H1 (cell line): Measurements from ENCODE around the gene GRAMD1C. TPM values are rescaled to one million over a fixed set of nuclear protein-coding genes. Genes with fewer than 3 reads are reported as not detected.

ENCODE experiments used
- CTCF ChIA-PET: fragments of 300-600 bp; sonication (Branson Sonifier 250); formaldehyde crosslinking; loops from one replicate; lab custom pipeline; 2021; ENCODE audit not compliant: partially characterized antibody; lab: Charles Lee
- POLR2A ChIA-PET: fragments of 300-600 bp; sonication (Branson Sonifier 250); formaldehyde crosslinking; loops from one replicate; lab custom pipeline; 2021; ENCODE audit warnings: inconsistent platforms; ENCODE audit not compliant: partially characterized antibody; lab: Charles Lee
- DNase-seq, 2 experiments: peaks; one replicate each; pipeline versions ENCODE4 v3.0.0 to v3.0.0-alpha.2; 2010 to 2022; ENCODE audit warnings: low spot score in 2 of 2, low read depth in 1 of 2, mixed read lengths in 1 of 2
- FAIRE-seq: peaks from 2 replicates; lab custom pipeline; 2011; peaks lifted over from hg19 to GRCh38; lab: Jason Lieb, UNC
- H2AFZ ChIP-seq: 2 replicates; pipeline ENCODE4 v1.8.1; 2012; ENCODE audit warnings: low read length, inconsistent platforms
- H2AK5ac ChIP-seq: 2 replicates; pipeline ENCODE4 v1.6.1; 2013; ENCODE audit warnings: low read depth, low read length
- H2BK120ac ChIP-seq: replicated peaks from 2 replicates; pipeline ENCODE3; 2013; ENCODE audit warnings: low read depth, low read length, inconsistent platforms
- H2BK12ac ChIP-seq: 2 replicates; pipeline ENCODE4 v1.6.1; 2013; ENCODE audit warnings: low read depth, low read length
- H2BK15ac ChIP-seq: 2 replicates; pipeline ENCODE4 v1.6.1; 2013; ENCODE audit warnings: low read length
- H2BK20ac ChIP-seq: 2 replicates; pipeline ENCODE4 v1.6.1; 2013; ENCODE audit warnings: low read length
- H2BK5ac ChIP-seq: 2 replicates; pipeline ENCODE4 v1.6.1; 2013; ENCODE audit warnings: low read depth, low read length
- H3K14ac ChIP-seq: 2 replicates; pipeline ENCODE4 v1.6.1; 2013; ENCODE audit warnings: inconsistent platforms; ENCODE audit not compliant: insufficient read length
- H3K18ac ChIP-seq: 2 replicates; pipeline ENCODE4 v1.6.1; 2013; ENCODE audit warnings: low read length; ENCODE audit errors: extremely low read depth
- H3K23ac ChIP-seq: 2 replicates; pipeline ENCODE4 v1.6.1; 2013; ENCODE audit warnings: inconsistent platforms; ENCODE audit not compliant: insufficient read length
- H3K23me2 ChIP-seq: 2 replicates; pipeline ENCODE4 v1.6.1; 2013; ENCODE audit warnings: low read depth, low read length
- H3K27ac ChIP-seq: 2 replicates; pipeline ENCODE4 v1.6.1; 2011; ENCODE audit warnings: low read depth, low read length, inconsistent platforms
- H3K27me3 ChIP-seq, 4 experiments: replicated peaks in 1 of 4; 1 replicate in 1 of 4; 2 replicates in 3 of 4; pipeline versions ENCODE4 v1.6.1 to v1.8.1; 2011 to 2013; ENCODE audit warnings: low read length in 3 of 4, mild to moderate bottlenecking in 3 of 4, inconsistent platforms in 2 of 4, mixed read lengths in 2 of 4, moderate library complexity in 1 of 4; ENCODE audit not compliant: control insufficient read depth in 3 of 4, insufficient read depth in 3 of 4; ENCODE audit errors: extremely low read depth in 1 of 4
- H3K36me3 ChIP-seq, 4 experiments: 2 replicates each; pipeline versions ENCODE4 v1.6.1 to v1.8.1; 2011 to 2013; ENCODE audit warnings: mild to moderate bottlenecking in 4 of 4, low read length in 3 of 4, moderate library complexity in 2 of 4, control low read depth in 1 of 4, inconsistent platforms in 1 of 4; ENCODE audit not compliant: insufficient read depth in 4 of 4, control insufficient read depth in 2 of 4
- H3K4ac ChIP-seq: replicated peaks from 2 replicates; pipeline ENCODE3; 2013; ENCODE audit warnings: low read length, low read depth, mixed read lengths, inconsistent platforms; ENCODE audit not compliant: insufficient read length
- H3K4me1 ChIP-seq, 4 experiments: replicated peaks in 1 of 4; 1 replicate in 1 of 4; 2 replicates in 3 of 4; pipeline versions ENCODE4 v1.6.1 to v1.8.1; 2011 to 2013; ENCODE audit warnings: low read length in 3 of 4, inconsistent platforms in 2 of 4, mixed read lengths in 1 of 4; ENCODE audit not compliant: insufficient read depth in 4 of 4, control insufficient read depth in 3 of 4
- H3K4me2 ChIP-seq, 2 experiments: 2 replicates each; pipeline versions ENCODE4 v1.6.1 to v1.8.1; 2011 to 2013; ENCODE audit warnings: low read depth in 2 of 2, low read length in 2 of 2, control low read depth in 1 of 2, inconsistent platforms in 1 of 2, mild to moderate bottlenecking in 1 of 2; ENCODE audit not compliant: insufficient read depth in 1 of 2
- H3K4me3 ChIP-seq, 4 experiments: fragments of 200-600, 300-600 bp in 1 of 4; sonication (generic), shearing (Covaris generic), sonication (Bioruptor Twin) in 1 of 4; 2 replicates each; pipeline versions ENCODE4 v1.5.1 to v1.8.1; 2011 to 2016; ENCODE audit warnings: low read length in 4 of 4, low read depth in 3 of 4, control low read depth in 2 of 4, inconsistent platforms in 2 of 4, mild to moderate bottlenecking in 2 of 4, mixed read lengths in 1 of 4, moderate library complexity in 1 of 4; ENCODE audit not compliant: insufficient read depth in 2 of 4; ENCODE audit errors: extremely low read depth in 1 of 4
- H3K56ac ChIP-seq: replicated peaks from 2 replicates; pipeline ENCODE3; 2013; ENCODE audit warnings: low read depth, mild to moderate bottlenecking, mixed read lengths, low read length, inconsistent platforms; ENCODE audit not compliant: insufficient read length
- H3K79me1 ChIP-seq: 2 replicates; pipeline ENCODE4 v1.6.1; 2013; ENCODE audit warnings: low read depth, low read length, control low read depth
- H3K79me2 ChIP-seq, 2 experiments: 2 replicates each; pipeline versions ENCODE4 v1.6.1 to v1.8.1; 2012 to 2013; ENCODE audit warnings: low read length in 2 of 2, mild to moderate bottlenecking in 2 of 2, inconsistent platforms in 1 of 2; ENCODE audit not compliant: insufficient read depth in 2 of 2, control insufficient read depth in 1 of 2
- H3K9ac ChIP-seq, 4 experiments: replicated peaks in 1 of 4; 1 replicate in 1 of 4; 2 replicates in 3 of 4; pipeline versions ENCODE4 v1.6.1 to v1.8.1; 2011 to 2013; ENCODE audit warnings: low read depth in 3 of 4, low read length in 3 of 4, control low read depth in 2 of 4, mild to moderate bottlenecking in 2 of 4, moderate library complexity in 2 of 4, inconsistent platforms in 1 of 4; ENCODE audit errors: extremely low read depth in 1 of 4
- H3K9me3 ChIP-seq, 2 experiments: 2 replicates each; pipeline versions ENCODE4 v1.6.1 to v1.8.1; 2012 to 2013; ENCODE audit warnings: mild to moderate bottlenecking in 2 of 2, moderate library complexity in 2 of 2, control low read depth in 1 of 2, inconsistent platforms in 1 of 2, low read depth in 1 of 2, low read length in 1 of 2, mixed read lengths in 1 of 2; ENCODE audit not compliant: insufficient read depth in 2 of 2
- H4K20me1 ChIP-seq, 2 experiments: replicated peaks in 1 of 2; 2 replicates each; pipeline versions ENCODE3 to v1.8.1; 2011 to 2013; ENCODE audit warnings: inconsistent platforms in 2 of 2, low read length in 2 of 2, mild to moderate bottlenecking in 1 of 2; ENCODE audit not compliant: insufficient read depth in 2 of 2, control insufficient read depth in 1 of 2
- H4K5ac ChIP-seq: 2 replicates; pipeline ENCODE4 v1.6.1; 2013; ENCODE audit warnings: low read length, low read depth, mixed read lengths, inconsistent platforms; ENCODE audit not compliant: insufficient read length
- H4K8ac ChIP-seq: 2 replicates; pipeline ENCODE4 v1.8.0; 2013; ENCODE audit warnings: mild to moderate bottlenecking, moderate library complexity, low read length, inconsistent platforms; ENCODE audit not compliant: insufficient read depth; ENCODE audit errors: extremely low read depth
- H4K91ac ChIP-seq: replicated peaks from 2 replicates; pipeline ENCODE3; 2013; ENCODE audit warnings: low read length, mixed read lengths, inconsistent platforms; ENCODE audit not compliant: insufficient read length
- ATF2 ChIP-seq: IDR thresholded peaks from 2 replicates; pipeline ENCODE4 v1.6.1; 2012; ENCODE audit warnings: low read length, inconsistent platforms
- BRCA1 ChIP-seq: IDR thresholded peaks from 2 replicates; pipeline ENCODE4 v1.6.1; 2012; ENCODE audit warnings: low read depth, low read length, improper control_type of control experiment
- CREB1 ChIP-seq: IDR thresholded peaks from 2 replicates; pipeline ENCODE4 v1.6.1; 2012; ENCODE audit warnings: inconsistent platforms
- EP300 ChIP-seq, 2 experiments: IDR thresholded peaks; 1 replicate in 1 of 2; 2 replicates in 1 of 2; pipeline ENCODE4 v1.6.1; 2011 to 2012; ENCODE audit warnings: low read depth in 2 of 2, low read length in 2 of 2, mild to moderate bottlenecking in 2 of 2, borderline replicate concordance in 1 of 2, inconsistent platforms in 1 of 2, moderate library complexity in 1 of 2
- GTF2F1 ChIP-seq: IDR thresholded peaks from 2 replicates; pipeline ENCODE4 v1.6.1; 2012; ENCODE audit warnings: low read depth, low read length, improper control_type of control experiment, borderline replicate concordance
- JUN ChIP-seq: IDR thresholded peaks from 2 replicates; pipeline ENCODE4 v1.6.1; 2011; ENCODE audit warnings: low read depth, mild to moderate bottlenecking, improper control_type of control experiment, low read length
- KDM4A ChIP-seq: IDR thresholded peaks from one replicate; pipeline ENCODE4 v1.7.1; 2012; ENCODE audit warnings: low read depth, mild to moderate bottlenecking, moderate library complexity, low read length, inconsistent platforms; ENCODE audit not compliant: severe bottlenecking
- POLR2A ChIP-seq, 2 experiments: IDR thresholded peaks; 1 replicate in 1 of 2; 2 replicates in 1 of 2; pipeline ENCODE4 v1.6.1; 2011; ENCODE audit warnings: low read depth in 2 of 2, low read length in 2 of 2, mild to moderate bottlenecking in 2 of 2; ENCODE audit errors: control extremely low read depth in 1 of 2
- POU5F1 ChIP-seq: IDR thresholded peaks from 2 replicates; pipeline ENCODE4 v1.6.1; 2011; ENCODE audit warnings: low read depth, mild to moderate bottlenecking, low read length, moderate library complexity
- RNF2 ChIP-seq: fragments of 200-900, 300-1000 bp; sonication (generic); IDR thresholded peaks from 2 replicates; pipeline ENCODE4 v1.7.1; 2016; ENCODE audit warnings: borderline replicate concordance, low read depth, mild to moderate bottlenecking, antibody characterized with exemption, low read length; ENCODE audit not compliant: poor library complexity, severe bottlenecking; ENCODE audit errors: missing control alignments
- RXRA ChIP-seq: IDR thresholded peaks from 2 replicates; pipeline ENCODE4 v1.6.1; 2011; ENCODE audit warnings: low read depth, mild to moderate bottlenecking, low read length, moderate library complexity; ENCODE audit not compliant: insufficient read depth
- TEAD4 ChIP-seq: IDR thresholded peaks from 2 replicates; pipeline ENCODE4 v1.6.1; 2012; ENCODE audit warnings: low read depth, low read length, inconsistent platforms, mixed read lengths
- ZNF274 ChIP-seq: IDR thresholded peaks from 2 replicates; pipeline ENCODE4 v1.7.0; 2012; ENCODE audit warnings: low read length, borderline replicate concordance; ENCODE audit errors: extremely low read depth
- WGBS, 2 experiments: shearing (Covaris generic) in 1 of 2; methylation state at CpG; one replicate each; pipeline versions ENCODE4 v1.1.6 to v1.1.7; 2013 to 2015; ENCODE audit warnings: low lambda C conversion rate in 2 of 2, mixed read lengths in 2 of 2, inconsistent platforms in 1 of 2, low coverage in 1 of 2, missing lambda C conversion rate in 1 of 2; ENCODE audit not compliant: insufficient replicate concordance in 2 of 2, insufficient coverage in 1 of 2, insufficient read length in 1 of 2; ENCODE audit errors: extremely low coverage in 1 of 2, missing lambda C conversion rate in 1 of 2; 5-methylcytosine and 5-hydroxymethylcytosine counted together
- polyA plus RNA-seq, 7 experiments: library from polyadenylated mRNA; depleted of rRNA in 3 of 7; stranded (reverse) in 5 of 7; unstranded in 2 of 7; fragments of >200 nt in 5 of 7; fragments of 200-250 nt in 2 of 7; gene quantifications; 1 replicate in 5 of 7; 2 replicates in 1 of 7; 4 replicates in 1 of 7; pipeline versions ENCODE4 v1.2.1 to v1.2.3, GENCODE V29; 2011 to 2013; ENCODE audit warnings: missing spikeins in 2 of 7, mixed read lengths in 2 of 7
- total RNA-seq: library from RNA; stranded (reverse); fragmentation: NEBNext Ultra II Directional; extraction: Animal tissue kit (Norgen Biotek cat#: 25700); gene quantifications from 2 replicates; pipeline ENCODE4 v1.2.1, GENCODE V29; 2021

Gene GRAMD1C
- total and polyA plus RNA-seq, 2 of the 8 experiments (the other 6 are each of a cell fraction or from before 2014, with no cell fraction given) = 0.62 to 2.1 TPM

- H4K5ac ChIP-seq = no peak overlapping the region
- H3K9me3 ChIP-seq = no peaks in the 10 kb centered on the region
- H4K20me1 ChIP-seq = no peaks in the 10 kb centered on the region
- no peaks in the 10 kb centered on the region for H3K4me1 ChIP-seq
- H3K27ac ChIP-seq = no peak overlapping the region
- ChIA-PET CTCF (interaction anchor here (0.6 to 0.8 kb wide), 3 partner anchors 136 to 938 kb away, joined by 3 to 4 read pairs (median 4); no protein-coding TSS in a partner anchor), POLR2A (no interaction called here)
- no peak overlapping the region for H4K8ac ChIP-seq
- no peak overlapping the region for H3K4me3 ChIP-seq
- no peaks in the 10 kb centered on the region for H3K27me3 ChIP-seq
- H2AFZ ChIP-seq = no peak overlapping the region
- H2AK5ac ChIP-seq = no peak overlapping the region
- no peaks in the 10 kb centered on the region for H3K79me1 ChIP-seq
- DNase-seq (no peak), FAIRE-seq (no peak)
- no peak overlapping the region for H2BK15ac ChIP-seq
- H2BK120ac ChIP-seq = no peak overlapping the region
- H3K23me2 ChIP-seq = no peaks in the 10 kb centered on the region
- no peak overlapping the region for H4K91ac ChIP-seq
- no peak overlapping the region for H3K23ac ChIP-seq
- no peak overlapping the region for H3K18ac ChIP-seq
- no peak overlapping the region for H2BK20ac ChIP-seq
- H3K14ac ChIP-seq = no peak overlapping the region
- H3K4me2 ChIP-seq = no peak overlapping the region
- no peak overlapping the region for H2BK12ac ChIP-seq
- no peaks in the 10 kb centered on the region for H3K36me3 ChIP-seq
- no peaks in the 10 kb centered on the region for H3K79me2 ChIP-seq
- H3K4ac ChIP-seq = no peak overlapping the region
- H3K9ac ChIP-seq = no peak overlapping the region
- no peak overlapping the region for H2BK5ac ChIP-seq
- WGBS, 2 experiments = 87% methylated on average over 1 of the region's 1 CpG; no CpG with 5 or more reads in 1 of the 2 experiments
- no peak overlapping the region for H3K56ac ChIP-seq
- no peak for TF ChIP-seq POLR2A (IDR thresholded peaks at IDR 0.05; ENCODE audit: control extremely low read depth in 1 of 2, low read depth in 2 of 2, low read length in 2 of 2)
- TF ChIP-seq POU5F1 = no peak
- no peak for TF ChIP-seq JUN
- no peak for TF ChIP-seq ATF2
- TF ChIP-seq RNF2 = no peak
- TF ChIP-seq KDM4A = no peak
- no peak for TF ChIP-seq TEAD4
- no peak for TF ChIP-seq GTF2F1
- TF ChIP-seq ZNF274 = no peak
- no peak for TF ChIP-seq BRCA1
- TF ChIP-seq EP300 (IDR thresholded peaks at IDR 0.05; ENCODE audit: borderline replicate concordance in 1 of 2, low read depth in 2 of 2, low read length in 2 of 2) = no peak
- TF ChIP-seq RXRA = no peak
- no peak for TF ChIP-seq CREB1
These were observed 141.3 kb downstream of the GRAMD1C start for GRCh38 chr3:113979916-113980315.
